Measurements from ENCODE around the gene BEST2.
A peak's percentile ranks its signal among the peaks of the same experiment; 100 is the strongest.
"Not testable (repeated sequence)": the region's sequence is repeated elsewhere in the genome, so short reads cannot be mapped to it uniquely, and the experiment has no call there.

Gene BEST2

GRCh38 chr19:12751635-12752034 lies at the start of gene BEST2:
BEST2 (plus strand) TSS chr19:12751791; CDS start chr19:12752593, 802 bp downstream.
- DNase-seq = no peak

- peak; percentile 20 for DNase-seq
Measured at GRCh38 chr19:12703046-12703445, 48.5 kb upstream of the BEST2 start.

- DNase-seq = no peak
Measured at GRCh38 chr19:12705169-12705568, 46.4 kb upstream of the BEST2 start.

- no peak for DNase-seq
Measured at GRCh38 chr19:12705654-12706331, 45.8 kb upstream of the BEST2 start.

- no peak for DNase-seq
Measured at GRCh38 chr19:12706332-12706718, 45.3 kb upstream of the BEST2 start.

GRCh38 chr19:12708641-12709040 lies 43.0 kb upstream of the BEST2 start:
- no peak for DNase-seq

- DNase-seq = no peak
Measured at GRCh38 chr19:12711187-12711586, 40.4 kb upstream of the BEST2 start.

GRCh38 chr19:12712077-12712476 lies 39.5 kb upstream of the BEST2 start:
- DNase-seq = not testable (repeated sequence)

- DNase-seq = not testable (repeated sequence)
Measured at GRCh38 chr19:12713304-12713703, 38.3 kb upstream of the BEST2 start.

- DNase-seq = no peak
Measured at GRCh38 chr19:12715102-12715501, 36.5 kb upstream of the BEST2 start.

GRCh38 chr19:12715929-12716328 lies 35.7 kb upstream of the BEST2 start:
- no peak for DNase-seq

- no peak for DNase-seq
Measured at GRCh38 chr19:12720296-12720695, 31.3 kb upstream of the BEST2 start.

- DNase-seq = no peak
Measured at GRCh38 chr19:12720851-12721655, 30.5 kb upstream of the BEST2 start.

GRCh38 chr19:12721656-12722565 lies 29.7 kb upstream of the BEST2 start:
- DNase-seq = peak; percentile 48

- DNase-seq = peak; percentile 99
Measured at GRCh38 chr19:12722566-12723380, 28.8 kb upstream of the BEST2 start.

- DNase-seq = no peak
Measured at GRCh38 chr19:12723381-12723640, 28.3 kb upstream of the BEST2 start.

- DNase-seq = peak; percentile 60
Measured at GRCh38 chr19:12723641-12724426, 27.8 kb upstream of the BEST2 start, which contains the start of gene TNPO2. TNPO2 (minus strand) TSS chr19:12723932; CDS start chr19:12720977, 2,955 bp downstream.

- not testable (repeated sequence) for DNase-seq
Measured at GRCh38 chr19:12725612-12726011, 26.0 kb upstream of the BEST2 start.

GRCh38 chr19:12726988-12727316 lies 24.6 kb upstream of the BEST2 start:
- no peak for DNase-seq

- no peak for DNase-seq
Measured at GRCh38 chr19:12727745-12728433, 23.7 kb upstream of the BEST2 start.

- DNase-seq = no peak
Measured at GRCh38 chr19:12730064-12730463, 21.5 kb upstream of the BEST2 start.
